B cell (primary cell): ENCODE measurements around the gene PYM1. TPM values are rescaled to one million over a fixed set of nuclear protein-coding genes. Genes with fewer than 3 reads are reported as not detected.

ENCODE experiments used
- ATAC-seq: fragments of 200-7000 bp; cut with Tn5 transposase; one replicate; pipeline ENCODE4 v1.10.0; 2021; ENCODE audit warnings: low read depth, mild to moderate bottlenecking, moderate number of reproducible peaks, moderate library complexity
- CTCF ChIA-PET: fragments of 350-600 bp; sonication (Branson Sonifier 250); formaldehyde crosslinking; loops from one replicate; lab custom pipeline; 2021; ENCODE audit warnings: antibody characterized with exemption, inconsistent platforms; lab: Charles Lee
- POLR2A ChIA-PET: fragments of 350-600 bp; sonication (Branson Sonifier 250); formaldehyde crosslinking; loops from one replicate; lab custom pipeline; 2021; ENCODE audit warnings: antibody characterized with exemption; lab: Charles Lee
- DNase-seq: peaks from one replicate; pipeline ENCODE4 v3.0.0; 2013
- H2AFZ ChIP-seq: 2 replicates; pipeline ENCODE4 v1.6.1; 2012; ENCODE audit warnings: mild to moderate bottlenecking, low read depth, low read length; ENCODE audit not compliant: insufficient read depth, poor library complexity, severe bottlenecking
- H3K27ac ChIP-seq, 2 donors: 1 replicate in 1 of 2; 2 replicates in 1 of 2; pipeline ENCODE4 v1.5.1; 2012 to 2013; ENCODE audit warnings: low read length in 2 of 2, mild to moderate bottlenecking in 2 of 2, moderate library complexity in 1 of 2
- H3K27me3 ChIP-seq, 4 experiments: fragments of 200-600 bp in 1 of 4; sonication (generic) in 1 of 4; replicated peaks in 1 of 4; 1 replicate in 2 of 4; 2 replicates in 2 of 4; pipeline versions ENCODE4 v1.6.1 to v1.7.0; 2013 to 2016; ENCODE audit warnings: low read length in 3 of 4, mild to moderate bottlenecking in 2 of 4, mixed read lengths in 1 of 4, moderate library complexity in 1 of 4; ENCODE audit not compliant: insufficient read depth in 4 of 4, control insufficient read depth in 3 of 4; ENCODE audit errors: control extremely low read depth in 1 of 4
- H3K36me3 ChIP-seq, 2 experiments: replicated peaks in 1 of 2; 1 replicate in 1 of 2; 2 replicates in 1 of 2; pipeline versions ENCODE4 v1.6.1 to v1.7.1; 2013; ENCODE audit warnings: low read length in 1 of 2; ENCODE audit not compliant: insufficient read depth in 2 of 2, control insufficient read depth in 1 of 2; ENCODE audit errors: control extremely low read depth in 1 of 2, extremely low read depth in 1 of 2
- H3K4me1 ChIP-seq, 2 donors: fragments of 200-600 bp in 1 of 2; sonication (generic) in 1 of 2; 1 replicate in 1 of 2; 2 replicates in 1 of 2; pipeline versions ENCODE4 v1.5.1 to v1.6.1; 2013 to 2017; ENCODE audit warnings: low read length in 2 of 2; ENCODE audit not compliant: control insufficient read depth in 2 of 2, insufficient read depth in 2 of 2
- H3K4me2 ChIP-seq: replicated peaks from 2 replicates; pipeline ENCODE3; 2012; ENCODE audit warnings: mild to moderate bottlenecking, low read depth, low read length; ENCODE audit not compliant: poor library complexity, severe bottlenecking
- H3K4me3 ChIP-seq, 5 experiments: fragments of 200-600 bp in 1 of 5; sonication (generic) in 1 of 5; 1 replicate in 3 of 5; 2 replicates in 2 of 5; pipeline versions ENCODE4 v1.5.1 to v1.7.0; 2011 to 2016; ENCODE audit warnings: low read length in 4 of 5, mild to moderate bottlenecking in 4 of 5, low read depth in 2 of 5, control low read depth in 1 of 5, moderate library complexity in 1 of 5; ENCODE audit not compliant: insufficient read depth in 1 of 5; ENCODE audit errors: control extremely low read depth in 1 of 5, extremely low read depth in 1 of 5
- H3K79me2 ChIP-seq: fragments of 200-600 bp; sonication (generic); one replicate; pipeline ENCODE4 v1.6.0; 2016; ENCODE audit warnings: low read length; ENCODE audit not compliant: control insufficient read depth, insufficient read depth
- H3K9ac ChIP-seq: fragments of 200-600 bp; sonication (generic); 2 replicates; pipeline ENCODE4 v1.6.1; 2017; ENCODE audit warnings: mild to moderate bottlenecking, low read length, moderate library complexity
- H3K9me3 ChIP-seq, 3 donors: one replicate each; pipeline versions ENCODE4 v1.6.1 to v1.7.1; 2013; ENCODE audit warnings: low read length in 2 of 3; ENCODE audit not compliant: control insufficient read depth in 2 of 3, insufficient read depth in 1 of 3; ENCODE audit errors: control extremely low read depth in 1 of 3
- H4K20me1 ChIP-seq: 2 replicates; pipeline ENCODE4 v1.6.0; 2012; ENCODE audit warnings: mild to moderate bottlenecking, low read length; ENCODE audit not compliant: insufficient read depth, control insufficient read depth, poor library complexity, severe bottlenecking
- H3K27ac Mint-ChIP-seq: one replicate; pipeline ENCODE4 v1.8.0; 2021; ENCODE audit warnings: mixed read lengths
- H3K27me3 Mint-ChIP-seq: one replicate; pipeline ENCODE4 v1.8.0; 2021; ENCODE audit warnings: mixed read lengths
- H3K4me1 Mint-ChIP-seq: one replicate; pipeline ENCODE4 v1.8.0; 2021; ENCODE audit warnings: mixed read lengths
- H3K4me3 Mint-ChIP-seq: one replicate; pipeline ENCODE4 v1.8.0; 2021; ENCODE audit warnings: mixed read lengths
- H3K9me3 Mint-ChIP-seq: one replicate; pipeline ENCODE4 v1.8.0; 2022; ENCODE audit warnings: mixed read lengths; ENCODE audit not compliant: insufficient read depth
- CTCF ChIP-seq: fragments of 200-600 bp; IDR thresholded peaks from one replicate; pipeline ENCODE4 v1.8.0; 2022; ENCODE audit warnings: antibody characterized with exemption, mild to moderate bottlenecking
- EZH2 ChIP-seq: IDR thresholded peaks from 2 replicates; pipeline ENCODE4 v1.6.1; 2012; ENCODE audit warnings: borderline replicate concordance, low read depth, mild to moderate bottlenecking, moderate library complexity, low read length; ENCODE audit not compliant: insufficient read depth, poor library complexity, severe bottlenecking
- WGBS: methylation state at CpG from one replicate; pipeline ENCODE4 v1.1.5; 2013; ENCODE audit warnings: missing lambda C conversion rate; ENCODE audit not compliant: insufficient coverage; 5-methylcytosine and 5-hydroxymethylcytosine counted together
- intact Hi-C: fragments of 100-400 bp; cut with micrococcal nuclease; formaldehyde crosslinking; loops from one replicate; pipeline ENCODE4 v1.10.0; 2022
- polyA plus RNA-seq: library from polyadenylated mRNA; depleted of rRNA; stranded (reverse); fragments of >200 nt; gene quantifications from 2 replicates; pipeline ENCODE4 v1.2.3, GENCODE V29; 2012
- total RNA-seq, 2 donors: library from RNA; stranded (reverse); fragments of 120-200 nt in 1 of 2; gene quantifications; 1 replicate in 1 of 2; 2 replicates in 1 of 2; pipeline versions ENCODE4 v1.2.3 to v1.2.4, GENCODE V29; 2013 to 2022

The PYM1 gene
- total and polyA plus RNA-seq, 2 donors (not counting 1 experiment from before 2014, with no cell fraction given) = 22.5 to 39.2 TPM

DNA sequence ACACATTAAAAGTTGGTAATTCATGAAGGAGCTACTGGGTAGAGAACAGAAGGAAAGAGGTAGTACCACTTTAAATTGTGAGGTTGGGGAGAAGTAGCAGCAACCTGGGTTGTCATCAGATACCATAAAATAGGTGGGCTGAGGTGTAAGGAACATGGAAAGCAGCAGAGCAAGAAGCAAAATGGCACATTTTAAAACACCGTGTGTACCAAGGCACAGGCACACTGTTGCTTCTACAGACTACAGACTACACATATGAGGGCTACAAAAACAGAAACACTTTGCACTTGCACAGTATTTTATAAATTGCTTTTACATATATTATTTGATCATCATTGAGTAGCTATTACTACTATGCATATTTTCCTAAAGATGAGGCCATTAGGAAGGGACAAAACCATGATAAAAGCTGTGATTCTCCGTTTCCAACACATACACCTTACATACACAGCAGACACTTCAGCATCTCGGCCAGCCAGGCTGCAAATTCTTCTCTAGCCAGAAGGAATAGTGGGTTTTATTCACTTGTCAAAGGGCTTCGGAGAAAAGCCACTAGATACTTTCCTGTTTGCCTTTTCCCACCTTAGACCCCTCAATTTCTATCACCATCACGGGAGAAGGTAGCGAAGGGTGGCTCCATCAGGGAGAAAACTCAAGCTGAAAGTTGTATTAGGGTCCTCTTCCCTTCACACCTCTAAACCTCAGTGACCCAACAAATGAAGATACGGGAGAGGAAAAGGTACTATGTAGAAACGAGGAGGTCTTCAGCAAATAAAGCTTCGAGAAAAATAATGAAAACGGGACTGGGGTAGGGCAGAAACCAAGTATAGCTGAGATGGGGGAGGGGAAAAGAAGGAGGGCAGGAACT, 1.6 kb downstream of the PYM1 start:
- peak overlapping the region; percentile 88 to 100 (median 98) for H3K4me3 ChIP-seq
- ChIA-PET CTCF (interaction anchor here (0.6 to 10.3 kb wide), 21 partner anchors 9 to 235 kb away, joined by 3 to 155 read pairs (median 5); partner anchors contain the start of genes DNAJC14, ORMDL2, RAB5B and SARNP), POLR2A (interaction anchor here (0.6 to 3.6 kb wide), 8 partner anchors 30 to 530 kb away, joined by 3 to 25 read pairs (median 5); partner anchors contain the start of genes DNAJC14 and RAB5B)
- H3K27me3 ChIP-seq = no peaks in the 10 kb centered on the region
- H3K9me3 ChIP-seq = no peaks in the 10 kb centered on the region
- H3K79me2 ChIP-seq = peaks cover 51% of the 10 kb centered on the region
- H3K9me3 Mint-ChIP-seq = no peaks in the 10 kb centered on the region
- H3K9ac ChIP-seq = peak overlapping the region; percentile 98
- intact Hi-C loops = loop anchor here (1.0 to 10.0 kb wide), 7 partner anchors 14 to 761 kb away; partner anchors contain the start of genes BLOC1S1, PA2G4, PTGES3 and RPL41
- DNase-seq (peak; percentile 23), ATAC-seq (no peak)
- H3K4me1 ChIP-seq = peaks cover 31 to 40% of the 10 kb centered on the region in 2 donors
- peaks cover 1 to 24% of the 10 kb centered on the region in 2 experiments for H3K36me3 ChIP-seq
- H3K4me2 ChIP-seq = peak overlapping the region; percentile 88
- H4K20me1 ChIP-seq = peaks cover 4% of the 10 kb centered on the region
- H3K27ac ChIP-seq = peak overlapping the region; percentile 67 to 92
- H2AFZ ChIP-seq = peak overlapping the region; percentile 92
- peak overlapping the region; percentile 97 for H3K27ac Mint-ChIP-seq
- peak overlapping the region; percentile 94 for H3K4me3 Mint-ChIP-seq
- 0% methylated on average over 3 of the region's 10 CpGs for WGBS
- peaks cover 50% of the 10 kb centered on the region for H3K4me1 Mint-ChIP-seq
- H3K27me3 Mint-ChIP-seq = no peaks in the 10 kb centered on the region
- TF ChIP-seq CTCF (no peak), EZH2 (no peak)
